Omental fat pad (tissue), 4 donors: ENCODE results near the gene CAPN2. TPM values are rescaled to one million over a fixed set of nuclear protein-coding genes. Genes with fewer than 3 reads are reported as not detected.
"Not testable (repeated sequence)": the region's sequence is repeated elsewhere in the genome, so short reads cannot be mapped to it uniquely, and the experiment has no call there.

Source experiments
- ATAC-seq: fragments of 150-250 bp; one replicate; pipeline ENCODE4 v1.9.1; 2016; ENCODE audit warnings: mild to moderate bottlenecking, moderate library complexity; ENCODE audit not compliant: low FRiP score
- DNase-seq: peaks from one replicate; pipeline ENCODE4 v3.0.0-alpha.2; 2019; ENCODE audit warnings: low spot score
- total RNA-seq, 4 donors: library from RNA; depleted of rRNA; stranded (reverse); fragments of >200 nt; gene quantifications; one replicate each; pipeline ENCODE4 v1.1.0, GENCODE V29; 2016
- TF ChIP-seq, protein P1 (sequence below), 3 donors: fragments of 450-650 bp; IDR thresholded peaks; one replicate each; pipeline ENCODE4 v1.5.1; 2016 to 2017; ENCODE audit warnings: antibody characterized with exemption in 3 of 3, mild to moderate bottlenecking in 3 of 3, moderate library complexity in 2 of 3

CAPN2 gene
- total RNA-seq, 4 donors from 2014 or later, result 171 to 314 (median 229) TPM

DNA sequence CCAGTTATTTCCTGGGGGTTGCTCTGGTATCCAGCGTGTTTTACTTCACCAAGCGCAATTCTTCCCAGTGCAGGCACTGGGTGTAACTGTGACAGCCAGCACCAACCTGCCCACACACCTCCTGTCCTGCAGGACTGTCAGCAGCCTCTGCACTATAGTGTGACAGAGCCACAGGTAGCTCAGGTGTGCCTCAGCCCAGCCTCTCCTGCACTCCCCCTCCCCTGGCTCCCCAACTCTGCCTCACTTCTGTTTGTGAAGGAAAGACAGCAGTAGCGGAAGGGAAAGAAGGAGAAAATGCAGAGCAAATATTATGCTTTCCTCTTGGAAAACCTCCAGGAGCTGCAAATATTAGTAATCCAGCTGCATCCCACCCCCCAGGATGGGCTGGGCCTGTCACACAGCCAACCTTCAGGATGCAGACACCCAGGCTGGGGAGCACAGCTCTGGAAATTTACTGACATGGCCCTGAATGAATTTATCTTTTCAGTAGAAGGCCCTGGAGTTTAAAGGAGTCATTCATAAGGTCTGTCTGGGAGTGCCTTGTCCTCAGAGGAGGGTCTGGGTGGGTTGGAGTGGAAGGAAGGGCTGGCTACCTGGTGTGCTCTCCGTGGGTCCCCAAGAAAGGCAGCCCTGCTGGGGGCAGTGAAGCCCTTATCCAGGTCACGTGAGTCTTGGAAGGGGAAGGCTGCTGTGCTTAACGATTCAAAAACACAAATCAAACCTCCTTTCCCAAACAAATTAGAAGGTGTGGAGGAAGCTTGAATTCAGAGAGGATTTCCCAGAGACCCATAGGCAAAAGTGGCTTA is 20.9 kb downstream of the CAPN2 start:
- TF ChIP-seq, protein P1, sequence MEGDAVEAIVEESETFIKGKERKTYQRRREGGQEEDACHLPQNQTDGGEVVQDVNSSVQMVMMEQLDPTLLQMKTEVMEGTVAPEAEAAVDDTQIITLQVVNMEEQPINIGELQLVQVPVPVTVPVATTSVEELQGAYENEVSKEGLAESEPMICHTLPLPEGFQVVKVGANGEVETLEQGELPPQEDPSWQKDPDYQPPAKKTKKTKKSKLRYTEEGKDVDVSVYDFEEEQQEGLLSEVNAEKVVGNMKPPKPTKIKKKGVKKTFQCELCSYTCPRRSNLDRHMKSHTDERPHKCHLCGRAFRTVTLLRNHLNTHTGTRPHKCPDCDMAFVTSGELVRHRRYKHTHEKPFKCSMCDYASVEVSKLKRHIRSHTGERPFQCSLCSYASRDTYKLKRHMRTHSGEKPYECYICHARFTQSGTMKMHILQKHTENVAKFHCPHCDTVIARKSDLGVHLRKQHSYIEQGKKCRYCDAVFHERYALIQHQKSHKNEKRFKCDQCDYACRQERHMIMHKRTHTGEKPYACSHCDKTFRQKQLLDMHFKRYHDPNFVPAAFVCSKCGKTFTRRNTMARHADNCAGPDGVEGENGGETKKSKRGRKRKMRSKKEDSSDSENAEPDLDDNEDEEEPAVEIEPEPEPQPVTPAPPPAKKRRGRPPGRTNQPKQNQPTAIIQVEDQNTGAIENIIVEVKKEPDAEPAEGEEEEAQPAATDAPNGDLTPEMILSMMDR (IDR thresholded peaks at IDR 0.05), result no peak
- no peak for ATAC-seq
- DNase-seq, result no peak

DNA sequence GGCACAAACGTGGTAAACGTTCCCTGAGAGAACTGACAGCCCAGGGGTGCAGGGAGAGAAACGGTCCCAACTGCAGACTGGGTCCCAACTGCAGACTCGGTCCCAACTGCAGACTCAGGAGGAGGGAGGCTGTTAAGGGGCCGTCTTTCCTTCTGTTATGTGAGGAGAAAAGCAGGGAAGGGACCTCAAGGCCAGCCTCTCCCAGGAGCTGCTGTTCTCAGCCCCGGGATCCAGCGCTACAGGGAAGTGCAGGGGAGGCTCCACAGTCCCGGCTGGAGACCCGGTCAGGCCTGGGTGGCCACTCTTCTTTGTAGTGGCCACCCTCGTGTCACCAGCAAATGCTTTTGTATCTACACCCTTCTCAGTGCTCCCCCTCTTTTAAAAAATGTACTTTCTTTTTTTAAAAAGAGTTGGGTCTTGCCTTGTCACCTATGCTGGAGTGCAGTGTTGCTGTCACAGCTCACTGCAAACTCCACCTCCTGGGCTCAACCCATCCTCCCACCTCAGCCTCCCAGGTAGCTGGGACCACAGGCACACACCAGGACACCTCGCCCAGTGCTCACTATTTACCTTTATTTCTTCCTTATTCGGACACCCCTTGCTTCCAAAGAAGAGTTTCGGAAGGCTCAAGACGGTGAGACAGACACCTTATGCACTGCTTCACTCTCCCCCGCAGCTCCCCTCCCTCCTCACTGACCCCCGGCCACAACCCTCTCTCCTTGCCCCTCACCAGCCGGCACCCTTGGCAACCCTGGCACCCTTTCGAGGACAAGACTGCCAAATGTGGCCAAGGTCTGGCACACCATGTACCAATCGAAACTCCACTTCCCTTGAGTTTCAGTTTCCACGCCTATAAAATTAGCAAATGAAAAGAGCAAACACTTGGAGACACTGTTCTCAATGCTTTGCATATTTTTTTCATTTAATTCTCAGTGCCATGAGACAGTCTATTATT is 21.8 kb downstream of the CAPN2 start:
- DNase-seq, result no peak
- no peak for ATAC-seq
- TF ChIP-seq, protein P1 (IDR thresholded peaks at IDR 0.05), result no peak

DNA sequence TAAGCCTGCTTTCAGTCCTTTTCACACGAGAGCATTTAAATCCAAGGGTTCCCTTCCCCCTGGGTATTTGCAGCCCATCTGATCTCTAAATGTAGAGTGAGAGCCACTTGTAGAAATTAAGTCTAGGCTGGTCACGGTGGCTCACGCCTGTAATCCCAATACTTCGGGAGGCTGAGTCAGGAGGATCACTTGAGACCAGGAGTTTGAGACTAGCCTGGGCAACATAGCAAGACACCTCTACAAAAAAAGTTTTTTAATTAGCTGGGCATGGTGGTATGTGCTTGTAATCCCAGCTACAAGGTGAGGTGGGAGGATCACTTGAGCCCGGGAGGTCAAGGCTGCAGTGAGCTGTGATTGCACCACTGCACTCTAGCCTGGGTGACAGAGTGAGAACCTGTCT is 24.3 kb downstream of the CAPN2 start:
- ATAC-seq, DNase-seq: not testable (repeated sequence)

DNA sequence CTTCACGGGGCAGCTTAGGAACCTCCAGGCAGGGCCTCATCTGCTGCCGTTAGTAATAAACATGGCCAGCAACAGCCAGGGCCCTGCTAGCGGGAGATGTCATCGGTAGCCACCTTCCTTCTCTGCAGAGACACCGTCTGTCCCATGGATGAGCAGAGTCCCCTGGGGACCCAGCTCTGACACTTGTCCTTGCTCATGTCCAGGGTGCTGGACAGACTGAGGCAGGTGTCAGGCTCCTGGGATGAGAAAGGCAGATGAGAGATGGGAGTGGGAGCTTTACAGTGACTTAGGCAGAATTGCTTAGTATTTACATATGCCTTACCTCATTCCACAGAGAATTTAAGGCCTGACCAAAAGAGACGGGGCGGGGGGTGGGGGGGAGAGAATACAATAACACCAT is 25.0 kb downstream of the CAPN2 start:
- ATAC-seq, result no peak
- DNase-seq, result no peak
- TF ChIP-seq, protein P1 (IDR thresholded peaks at IDR 0.05), result no peak

DNA sequence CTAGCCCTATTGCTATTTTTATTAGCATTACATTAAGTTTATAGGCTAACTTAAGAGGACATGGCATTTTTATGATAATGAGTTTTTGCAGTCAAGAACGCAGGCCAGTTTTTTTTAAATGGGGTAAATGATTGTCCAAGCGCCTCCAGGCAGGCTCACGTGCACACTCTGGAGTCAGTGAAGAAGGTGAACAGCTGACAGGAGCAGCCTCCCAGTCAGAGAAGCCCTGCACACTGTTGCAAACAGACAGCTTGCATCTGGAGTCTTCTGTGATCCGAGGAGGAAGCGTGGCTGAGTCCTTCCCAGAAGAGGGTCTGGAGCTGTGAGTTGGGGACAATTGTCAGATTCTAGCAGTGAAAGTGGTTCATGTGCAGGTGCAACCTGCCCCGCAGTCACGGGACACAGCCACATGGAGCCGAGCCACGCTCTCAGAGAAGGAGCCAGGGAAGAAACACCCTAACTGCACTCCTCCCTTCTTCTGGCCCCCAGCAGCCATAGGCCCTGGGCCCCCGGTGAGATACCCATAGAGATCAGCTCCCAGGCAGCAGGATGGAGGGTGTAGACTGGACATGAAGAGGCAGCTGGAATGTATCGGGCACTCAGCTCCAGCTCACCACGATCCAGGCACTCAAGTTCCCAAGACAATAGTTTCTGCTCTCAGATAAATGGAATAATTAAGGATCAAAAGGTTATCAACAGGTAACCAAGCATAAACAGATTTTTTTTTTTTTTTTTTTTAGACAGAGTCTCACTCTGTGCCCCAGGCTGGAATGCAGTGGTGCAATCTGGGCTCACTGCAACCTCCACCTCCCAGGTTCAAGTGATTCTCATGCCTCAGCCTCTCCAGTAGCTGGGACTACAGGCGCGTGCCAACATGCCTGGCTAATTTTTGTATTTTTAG is 26.4 kb downstream of the CAPN2 start:
- TF ChIP-seq, protein P1 (IDR thresholded peaks at IDR 0.05), result no peak
- no peak for ATAC-seq
- DNase-seq, result no peak

DNA sequence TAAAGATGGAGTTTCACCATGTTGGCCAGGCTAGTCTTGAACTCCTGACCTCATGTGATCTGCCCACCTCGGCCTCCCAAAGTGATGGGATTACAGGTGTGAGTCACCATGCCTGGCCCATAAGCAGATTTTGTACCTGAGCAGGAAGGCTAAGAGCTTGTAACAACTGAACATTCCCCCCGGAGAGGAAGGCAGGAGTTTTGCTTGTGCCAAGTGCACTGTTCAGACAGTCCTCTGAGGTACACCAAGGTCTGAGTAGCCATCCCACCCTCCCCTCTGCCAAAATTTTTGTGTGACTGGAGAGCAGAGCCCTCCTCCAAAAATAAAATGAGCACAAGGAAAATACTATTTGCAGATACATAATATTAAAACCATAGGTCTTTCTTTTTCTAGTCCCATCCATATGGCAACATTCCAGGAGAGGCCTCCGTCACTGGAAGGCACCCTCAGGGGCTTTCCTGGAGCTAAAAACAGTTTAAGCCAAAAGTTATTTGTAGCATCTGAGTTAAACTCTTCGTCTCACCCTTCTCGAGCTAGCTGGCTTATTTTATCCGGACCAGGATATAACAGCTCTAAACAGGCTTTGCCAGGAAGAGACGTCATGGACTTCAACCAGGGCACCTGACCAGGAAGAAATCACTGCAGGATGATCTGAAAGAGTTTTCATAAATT is 27.2 kb downstream of the CAPN2 start:
- TF ChIP-seq, protein P1 (IDR thresholded peaks at IDR 0.05), result no peak
- ATAC-seq (peak; percentile 8), DNase-seq (no peak)

DNA sequence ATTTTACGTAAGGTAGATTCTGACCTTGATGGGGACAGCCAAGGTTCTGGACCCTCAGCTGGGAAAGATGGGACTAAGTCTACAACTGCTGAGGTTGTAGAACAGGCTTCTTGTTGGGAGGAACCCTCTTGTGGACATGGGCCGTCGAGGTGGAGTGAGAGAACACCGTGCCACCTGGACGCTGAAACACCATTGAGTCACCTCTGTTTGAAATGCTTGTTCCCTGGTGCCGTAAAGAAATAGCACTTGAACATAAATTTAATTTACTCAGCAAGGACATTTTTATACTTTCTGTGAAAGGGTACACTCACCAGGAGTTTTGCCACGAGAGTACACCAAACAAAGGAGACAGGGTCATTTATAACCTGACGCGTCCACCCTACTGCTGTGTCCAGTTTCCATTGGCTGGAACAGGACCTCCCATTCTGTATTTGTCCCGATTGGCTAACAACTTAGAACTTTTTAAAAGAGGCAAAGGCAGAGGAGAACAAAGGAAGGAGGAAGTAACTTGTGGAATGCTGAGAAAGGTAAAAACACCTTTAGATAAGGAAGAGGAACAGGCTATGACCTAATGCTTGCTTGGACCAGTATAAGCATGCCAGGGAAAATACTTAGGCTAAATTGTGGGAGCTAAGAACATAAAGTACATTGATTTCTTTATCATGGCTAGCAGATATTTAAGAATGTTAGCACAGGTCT is 27.8 kb downstream of the CAPN2 start:
- DNase-seq, ATAC-seq: not testable (repeated sequence)
